PFSK-1 (cell line): ENCODE measurements around the gene LOXL1.

ENCODE experiments used
- FOXP2 ChIP-seq: optimal IDR thresholded peaks from 2 replicates; pipeline ENCODE3; 2011; ENCODE audit warnings: borderline replicate concordance, control low read depth, inconsistent platforms; ENCODE audit not compliant: insufficient read depth; ENCODE audit errors: extremely low read length, extremely low read depth
- POLR2AphosphoS5 ChIP-seq: IDR thresholded peaks from 2 replicates; pipeline ENCODE4 v1.6.1; 2012; ENCODE audit warnings: low read depth, mild to moderate bottlenecking, control low read depth, low read length, moderate library complexity
- REST ChIP-seq, 2 experiments: IDR thresholded peaks; 2 replicates each; pipeline versions ENCODE4 v1.6.1 to v1.8.0; 2011 to 2012; ENCODE audit warnings: low read depth in 2 of 2, low read length in 2 of 2, control low read depth in 1 of 2, inconsistent platforms in 1 of 2, mild to moderate bottlenecking in 1 of 2, moderate library complexity in 1 of 2; ENCODE audit not compliant: insufficient read depth in 1 of 2
- SIN3A ChIP-seq: IDR thresholded peaks from 2 replicates; pipeline ENCODE4 v1.6.1; 2012; ENCODE audit warnings: mild to moderate bottlenecking, low read length, moderate library complexity, borderline replicate concordance; ENCODE audit not compliant: insufficient read depth
- TAF1 ChIP-seq: IDR thresholded peaks from 2 replicates; pipeline ENCODE4 v1.6.1; 2012; ENCODE audit warnings: low read length, control low read depth, borderline replicate concordance; ENCODE audit not compliant: insufficient read depth

Gene LOXL1

DNA sequence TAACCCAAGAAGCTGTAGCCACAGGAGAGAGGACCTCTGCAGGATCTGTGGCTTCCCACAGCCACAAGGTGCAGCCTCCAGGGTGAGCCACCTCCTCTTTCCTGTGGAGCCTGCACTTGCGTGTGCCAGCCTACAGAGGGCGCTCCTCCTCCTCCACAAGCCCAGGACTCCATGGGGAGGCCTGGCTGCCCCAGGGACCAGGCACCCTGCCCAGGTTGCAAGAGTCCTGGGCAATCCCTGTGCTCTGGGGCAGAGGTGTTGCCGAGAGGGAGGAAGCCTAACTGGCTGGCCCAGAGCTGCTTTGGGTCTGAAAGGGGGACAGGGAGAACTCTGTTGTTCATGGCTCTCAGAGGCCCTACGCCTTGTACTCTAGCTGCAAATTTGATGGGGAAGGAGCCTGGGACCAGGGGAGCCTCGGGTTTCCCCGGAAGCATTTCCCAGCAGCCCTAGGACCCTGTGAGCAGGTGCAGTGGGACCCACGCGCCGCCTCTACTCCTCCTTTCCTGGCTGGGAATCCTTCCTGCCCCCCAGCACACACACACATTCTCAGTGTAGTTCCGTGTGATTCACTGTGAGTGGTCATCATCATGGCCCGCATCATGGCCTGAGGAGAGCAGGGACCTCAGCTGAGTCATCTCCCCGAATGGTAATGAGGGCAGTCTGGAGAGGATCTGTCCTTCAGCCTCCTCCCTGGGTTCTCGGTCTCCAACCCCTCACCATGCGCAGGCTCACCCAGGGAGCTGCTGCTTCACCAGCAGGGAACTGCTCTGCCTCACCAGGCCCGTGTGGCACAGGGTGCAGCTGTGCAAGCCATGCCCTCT lies 28.6 kb upstream of the LOXL1 start:
- TF ChIP-seq SIN3A (no peak), POLR2AphosphoS5 (no peak), TAF1 (no peak), REST (IDR thresholded peaks at IDR 0.05; ENCODE audit: insufficient read depth in 1 of 2, low read depth in 2 of 2, low read length in 2 of 2) (no peak), FOXP2 (peak; percentile 51)

GRCh38 chr15:73899197-73900094 lies 26.8 kb upstream of the LOXL1 start:
- TF ChIP-seq FOXP2 (no peak), REST (IDR thresholded peaks at IDR 0.05; ENCODE audit: insufficient read depth in 1 of 2, low read depth in 2 of 2, low read length in 2 of 2) (peak; percentile 71 to 84)

DNA sequence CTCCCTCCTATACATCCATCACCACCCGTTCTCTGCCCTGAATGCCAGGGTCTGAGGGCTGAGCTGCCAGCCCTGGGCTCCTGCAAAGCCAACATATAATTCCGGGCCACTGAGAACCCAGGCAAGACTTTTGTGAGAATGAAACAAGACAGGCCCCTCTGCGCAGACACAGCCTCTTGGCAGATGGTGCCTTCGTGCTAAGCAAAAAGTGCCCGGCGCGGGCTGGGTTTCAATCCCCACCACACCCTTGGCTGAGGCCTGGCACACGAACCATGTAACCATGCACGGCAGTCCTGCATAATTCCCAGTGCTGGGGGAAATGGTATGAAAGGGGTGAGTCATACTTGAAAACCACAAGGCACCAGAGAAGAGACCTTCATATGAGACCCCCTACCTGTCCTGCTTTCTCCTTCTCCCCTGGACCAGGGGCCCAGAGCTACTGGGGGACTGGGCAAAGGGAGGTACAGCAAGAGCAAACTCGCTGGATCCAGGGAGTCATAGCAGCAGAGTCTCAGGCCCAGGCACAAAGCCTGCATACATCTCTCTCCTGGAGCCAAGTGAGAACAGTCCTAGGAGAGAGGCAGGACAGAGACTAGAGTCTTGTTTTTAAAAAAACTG lies 26.1 kb upstream of the LOXL1 start:
- TF ChIP-seq REST (IDR thresholded peaks at IDR 0.05; ENCODE audit: insufficient read depth in 1 of 2, low read depth in 2 of 2, low read length in 2 of 2): no peak
- no peak for TF ChIP-seq FOXP2
- no peak for TF ChIP-seq SIN3A
- no peak for TF ChIP-seq POLR2AphosphoS5
- no peak for TF ChIP-seq TAF1

DNA sequence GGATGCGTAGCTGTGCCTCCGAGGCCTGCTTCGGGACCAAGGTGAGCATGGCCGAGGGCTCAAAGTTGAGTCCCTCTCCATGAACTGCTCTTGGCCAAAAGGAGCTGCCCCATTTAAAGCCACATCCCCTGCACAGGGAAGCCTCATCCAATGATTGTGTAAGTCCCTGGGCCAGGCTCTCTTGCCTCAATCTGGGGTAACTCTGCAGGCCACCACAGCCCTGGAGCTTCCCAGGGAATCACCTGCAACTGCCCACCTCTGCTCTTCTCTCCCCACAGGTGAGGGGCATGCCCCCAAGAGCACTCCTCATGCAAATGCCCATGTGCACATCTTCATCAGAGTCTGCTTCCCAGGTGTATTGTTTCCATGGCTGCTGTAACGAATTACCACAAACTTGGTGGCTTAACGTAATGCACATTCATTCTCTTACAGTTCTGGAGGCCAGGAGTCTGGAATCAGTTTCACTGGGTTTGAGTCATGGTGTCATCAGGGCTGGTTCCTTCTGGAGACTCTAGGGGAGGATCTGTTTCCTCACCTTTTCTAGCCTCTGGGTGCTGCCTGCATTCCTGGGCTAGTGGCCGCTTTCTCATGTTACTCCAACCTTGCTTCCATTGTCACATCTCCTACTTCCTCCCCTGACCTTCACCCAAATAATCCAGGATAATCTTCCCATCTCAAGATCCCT lies 25.0 kb upstream of the LOXL1 start:
- TF ChIP-seq SIN3A (no peak), FOXP2 (no peak), TAF1 (no peak), REST (IDR thresholded peaks at IDR 0.05; ENCODE audit: insufficient read depth in 1 of 2, low read depth in 2 of 2, low read length in 2 of 2) (no peak), POLR2AphosphoS5 (no peak)
